ENCODE measurements around the gene RBP3. TPM values are rescaled to one million over a fixed set of nuclear protein-coding genes. Genes with fewer than 3 reads are reported as not detected.
A peak's percentile ranks its signal among the peaks of the same experiment; 100 is the strongest.

The RBP3 gene
- total and polyA plus RNA-seq, 8 donors, result 0.07 to 0.14 (median 0.09) TPM; not detected in 5

GRCh38 chr10:47371629-47372485 lies 23.7 kb downstream of the RBP3 start:
- peaks cover 0 to 10% of the 10 kb centered on the region in 2 donors for H3K27me3 ChIP-seq
- intact Hi-C loops (cut with DNase I), result no loop called here
- H3K9me3 ChIP-seq, result no peaks in the 10 kb centered on the region
- H3K4me1 ChIP-seq, result no peaks in the 10 kb centered on the region
- no peak overlapping the region for H3K4me3 ChIP-seq
- H3K27ac ChIP-seq, result no peak overlapping the region
- TF ChIP-seq CTCF (IDR thresholded peaks at IDR 0.05), result no peak
- no peak for ATAC-seq
- no peaks in the 10 kb centered on the region for H3K36me3 ChIP-seq
- DNase-seq, result no peak

- H3K36me3 ChIP-seq, result no peaks in the 10 kb centered on the region
- no peak for TF ChIP-seq CTCF (IDR thresholded peaks at IDR 0.05)
- intact Hi-C loops (cut with DNase I), result no loop called here
- no peaks in the 10 kb centered on the region for H3K9me3 ChIP-seq
- peaks cover 0 to 18% of the 10 kb centered on the region in 2 donors for H3K27me3 ChIP-seq
- no peak overlapping the region for H3K27ac ChIP-seq
- H3K4me3 ChIP-seq, result no peak overlapping the region
- DNase-seq (no peak), ATAC-seq (no peak)
- H3K4me1 ChIP-seq, result no peaks in the 10 kb centered on the region
Observed at GRCh38 chr10:47372726-47373125, 24.6 kb downstream of the RBP3 start.

- no peaks in the 10 kb centered on the region for H3K4me1 ChIP-seq
- no peak for TF ChIP-seq CTCF (IDR thresholded peaks at IDR 0.05)
- H3K36me3 ChIP-seq, result no peaks in the 10 kb centered on the region
- no peak for ATAC-seq
- DNase-seq, result peak in 2 of 4 donors; percentile 63 to 78
- H3K27ac ChIP-seq, result no peak overlapping the region
- H3K9me3 ChIP-seq, result no peaks in the 10 kb centered on the region
- H3K27me3 ChIP-seq, result peaks cover 0 to 23% of the 10 kb centered on the region in 2 donors
- no peak overlapping the region for H3K4me3 ChIP-seq
- intact Hi-C loops (cut with DNase I), result no loop called here
Observed at GRCh38 chr10:47374611-47375536, 26.7 kb downstream of the RBP3 start.

- no peaks in the 10 kb centered on the region for H3K9me3 ChIP-seq
- TF ChIP-seq CTCF (IDR thresholded peaks at IDR 0.05), result no peak
- H3K4me3 ChIP-seq, result no peak overlapping the region
- ATAC-seq (no peak), DNase-seq (no peak)
- no peaks in the 10 kb centered on the region for H3K4me1 ChIP-seq
- H3K27ac ChIP-seq, result no peak overlapping the region
- H3K36me3 ChIP-seq, result no peaks in the 10 kb centered on the region
- intact Hi-C loops (cut with DNase I), result no loop called here
- peaks cover 0 to 23% of the 10 kb centered on the region in 2 donors for H3K27me3 ChIP-seq
Observed at GRCh38 chr10:47376522-47377220, 28.5 kb downstream of the RBP3 start.
